GM19193 (cell line): ENCODE results near the gene SMYD3.

ENCODE experiments used
- POLR2A ChIP-seq: IDR thresholded peaks from 4 replicates; pipeline ENCODE4 v1.6.1; 2011; ENCODE audit not compliant: insufficient read depth, insufficient read length; ENCODE audit errors: extremely low read depth

Gene SMYD3

GRCh38 chr1:246255773-246256172, 251.3 kb downstream of the SMYD3 start:
- TF ChIP-seq POLR2A = no peak

- TF ChIP-seq POLR2A = no peak
Observed at GRCh38 chr1:246254854-246255253, 252.2 kb downstream of the SMYD3 start.

- TF ChIP-seq POLR2A = no peak
Observed at GRCh38 chr1:246246430-246246829, 260.6 kb downstream of the SMYD3 start.

GRCh38 chr1:246245541-246245940, 261.5 kb downstream of the SMYD3 start:
- TF ChIP-seq POLR2A = no peak

- no peak for TF ChIP-seq POLR2A
Observed at GRCh38 chr1:246232126-246232525, 275.0 kb downstream of the SMYD3 start.

GRCh38 chr1:246226041-246226440, 281.0 kb downstream of the SMYD3 start:
- TF ChIP-seq POLR2A = no peak

GRCh38 chr1:246221485-246222255, 285.4 kb downstream of the SMYD3 start:
- TF ChIP-seq POLR2A = no peak

GRCh38 chr1:246220495-246221065, 286.5 kb downstream of the SMYD3 start:
- no peak for TF ChIP-seq POLR2A

- no peak for TF ChIP-seq POLR2A
Observed at GRCh38 chr1:246219508-246220030, 287.5 kb downstream of the SMYD3 start.

GRCh38 chr1:246218686-246219085, 288.4 kb downstream of the SMYD3 start:
- TF ChIP-seq POLR2A = no peak

GRCh38 chr1:246216906-246217305, 290.2 kb downstream of the SMYD3 start:
- TF ChIP-seq POLR2A = no peak

GRCh38 chr1:246215510-246215903, 291.6 kb downstream of the SMYD3 start:
- TF ChIP-seq POLR2A = no peak

GRCh38 chr1:246214708-246215509, 292.2 kb downstream of the SMYD3 start:
- TF ChIP-seq POLR2A = no peak

GRCh38 chr1:246213947-246214346, 293.1 kb downstream of the SMYD3 start:
- no peak for TF ChIP-seq POLR2A

GRCh38 chr1:246213502-246213901, 293.6 kb downstream of the SMYD3 start:
- no peak for TF ChIP-seq POLR2A
